K562 (cell line): Measurements from ENCODE around the gene MARS1. TPM values are rescaled to one million over a fixed set of nuclear protein-coding genes. Genes with fewer than 3 reads are reported as not detected.

Source experiments
- CCNT2 ChIP-seq: IDR thresholded peaks from 2 replicates; pipeline ENCODE4 v1.6.1; 2011; ENCODE audit warnings: borderline replicate concordance, low read depth, mild to moderate bottlenecking, moderate library complexity, mixed read lengths, low read length; ENCODE audit not compliant: insufficient read length; ENCODE audit errors: extremely low read depth
- FOXA3 ChIP-seq, 2 experiments: fragments of 450-650 bp in 1 of 2; sonication (generic) in 1 of 2; formaldehyde crosslinking; IDR thresholded peaks in 1 of 2; conservative IDR thresholded peaks in 1 of 2; 2 replicates each; pipeline versions ENCODE4 v1.4.0 to v1.8.0; 2020 to 2022; ENCODE audit warnings: mild to moderate bottlenecking in 2 of 2, missing genetic modification reagents in 1 of 2
- GTF2A2 ChIP-seq: IDR thresholded peaks from 2 replicates; pipeline ENCODE4 v1.6.1; 2016; ENCODE audit warnings: mild to moderate bottlenecking, missing genetic modification characterization, missing compliant biosample characterization
- HEY1 ChIP-seq: fragments of 250-450 bp; sonication (Bioruptor Pico); IDR thresholded peaks from 2 replicates; pipeline ENCODE4 v1.5.0; 2020; ENCODE audit warnings: mild to moderate bottlenecking, moderate library complexity, borderline replicate concordance
- LARP7 ChIP-seq: fragments of 450-650 bp; IDR thresholded peaks from 2 replicates; pipeline ENCODE4 v1.6.1; 2016
- OTX1 ChIP-seq: fragments of 450-650 bp; formaldehyde crosslinking; IDR thresholded peaks from 2 replicates; pipeline ENCODE4 v1.4.0; 2022; ENCODE audit warnings: mild to moderate bottlenecking
- PHF20 ChIP-seq: fragments of 450-650 bp; IDR thresholded peaks from 2 replicates; pipeline ENCODE4 v1.6.1; 2018; ENCODE audit not compliant: partially characterized antibody
- RAD51 ChIP-seq: fragments of 450-650 bp; IDR thresholded peaks from 2 replicates; pipeline ENCODE4 v1.7.1; 2016; ENCODE audit warnings: low read depth, mild to moderate bottlenecking, borderline replicate concordance
- RCOR1 ChIP-seq, 2 experiments: IDR thresholded peaks; 2 replicates each; pipeline ENCODE4 v1.6.1; 2012; ENCODE audit warnings: low read depth in 2 of 2, low read length in 2 of 2, borderline replicate concordance in 1 of 2, improper control_type of control experiment in 1 of 2
- ZFX ChIP-seq: sonication (generic); formaldehyde crosslinking; IDR thresholded peaks from 2 replicates; pipeline ENCODE4 v1.8.0; 2022; ENCODE audit warnings: mild to moderate bottlenecking, missing genetic modification reagents, moderate library complexity
- ZNF695 ChIP-seq: fragments of 450-650 bp; formaldehyde crosslinking; IDR thresholded peaks from 2 replicates; pipeline ENCODE4 v1.4.0; 2020; ENCODE audit warnings: mild to moderate bottlenecking, moderate library complexity
- ZSCAN32 ChIP-seq: fragments of 450-650 bp; formaldehyde crosslinking; IDR thresholded peaks from 2 replicates; pipeline ENCODE4 v1.4.0; 2020; ENCODE audit warnings: mild to moderate bottlenecking, moderate library complexity
- polyA plus RNA-seq, 8 experiments: library from polyadenylated mRNA; depleted of rRNA in 4 of 8; stranded (reverse) in 5 of 8; unstranded in 3 of 8; fragments of >200 nt; fragmentation: Nextera tagmentation in 2 of 8; fragmentation: Illumina TruSeq in 1 of 8; extraction: Ambion mirVana in 2 of 8; extraction: Trizol in 1 of 8; gene quantifications; 2 replicates each; pipeline versions ENCODE4 v1.2.1 to v1.2.3, GENCODE V29; 2011 to 2014; ENCODE audit warnings: inconsistent platforms in 1 of 8, missing spikeins in 1 of 8
- total RNA-seq, 7 experiments: library from RNA; depleted of rRNA in 6 of 7; stranded (reverse); fragments of >200 nt in 6 of 7; fragmentation: Illumina TruSeq in 2 of 7; extraction: Trizol in 2 of 7; gene quantifications; 2 replicates each; pipeline versions ENCODE4 v1.2.1 to v1.2.3, GENCODE V29; 2011 to 2021; ENCODE audit warnings: low replicate concordance in 1 of 7
- TF ChIP-seq, protein P1 (sequence below), 3 experiments: fragments of 200-800 bp in 1 of 3; fragments of 250-450 bp in 1 of 3; fragments of 450-650 bp in 1 of 3; sonication (Bioruptor Pico) in 1 of 3; sonication (Bioruptor generic) in 1 of 3; formaldehyde crosslinking in 1 of 3; IDR thresholded peaks; 2 replicates each; pipeline versions ENCODE4 v1.6.1 to v1.8.0; 2016 to 2022; ENCODE audit warnings: mild to moderate bottlenecking in 2 of 3, missing genetic modification characterization in 2 of 3, missing compliant biosample characterization in 1 of 3, moderate library complexity in 1 of 3
- TF ChIP-seq, protein P2 (sequence below): fragments of 250-450 bp; sonication (Bioruptor Pico); IDR thresholded peaks from 2 replicates; pipeline ENCODE4 v1.8.0; 2021; ENCODE audit warnings: borderline replicate concordance, mild to moderate bottlenecking, moderate library complexity; ENCODE audit not compliant: poor library complexity, severe bottlenecking

Gene MARS1
- total and polyA plus RNA-seq, 9 of the 15 experiments (the other 6 are each of a cell fraction or from before 2014, with no cell fraction given), result 117 to 382 (median 220) TPM

DNA sequence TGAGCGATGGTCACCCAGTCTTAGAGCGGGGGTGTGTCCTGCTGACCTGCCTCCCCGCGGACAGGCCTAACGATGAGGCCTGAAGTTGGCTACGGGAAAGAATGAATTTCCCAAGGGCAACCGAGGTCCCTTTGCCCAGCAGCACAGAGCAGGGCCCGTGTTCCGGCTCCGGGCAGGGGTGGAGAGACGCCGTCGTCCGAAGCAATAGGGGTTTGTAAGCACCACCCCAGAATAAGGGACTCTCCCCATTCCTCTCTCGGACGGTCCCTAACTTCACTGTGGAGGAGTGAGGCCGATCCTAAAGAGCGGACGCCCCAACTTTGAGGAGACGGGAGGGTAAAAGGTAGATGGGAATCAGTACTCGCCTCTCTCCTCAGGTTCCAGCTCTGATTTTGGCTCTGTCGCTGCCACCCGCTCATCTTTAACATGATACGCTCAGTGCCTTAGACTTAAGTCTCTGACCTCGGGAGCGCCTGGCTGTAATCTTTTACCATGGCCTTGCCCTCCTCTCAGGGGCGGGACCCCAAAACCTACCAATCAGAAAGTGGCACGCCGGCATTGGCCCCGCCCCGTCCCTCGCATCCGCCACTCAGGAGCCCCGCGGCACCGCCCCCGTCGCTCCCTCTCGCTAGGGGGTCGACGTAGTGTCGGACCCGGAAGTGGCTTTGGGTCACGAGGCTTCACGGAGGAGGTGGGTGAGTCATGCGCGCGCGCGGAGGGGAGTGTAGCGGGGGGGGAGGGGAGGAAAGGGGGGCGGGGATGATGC, 32.4 kb downstream of the MARS1 start, which contains the start of gene DDIT3 (continued):
- TF ChIP-seq, protein P1, sequence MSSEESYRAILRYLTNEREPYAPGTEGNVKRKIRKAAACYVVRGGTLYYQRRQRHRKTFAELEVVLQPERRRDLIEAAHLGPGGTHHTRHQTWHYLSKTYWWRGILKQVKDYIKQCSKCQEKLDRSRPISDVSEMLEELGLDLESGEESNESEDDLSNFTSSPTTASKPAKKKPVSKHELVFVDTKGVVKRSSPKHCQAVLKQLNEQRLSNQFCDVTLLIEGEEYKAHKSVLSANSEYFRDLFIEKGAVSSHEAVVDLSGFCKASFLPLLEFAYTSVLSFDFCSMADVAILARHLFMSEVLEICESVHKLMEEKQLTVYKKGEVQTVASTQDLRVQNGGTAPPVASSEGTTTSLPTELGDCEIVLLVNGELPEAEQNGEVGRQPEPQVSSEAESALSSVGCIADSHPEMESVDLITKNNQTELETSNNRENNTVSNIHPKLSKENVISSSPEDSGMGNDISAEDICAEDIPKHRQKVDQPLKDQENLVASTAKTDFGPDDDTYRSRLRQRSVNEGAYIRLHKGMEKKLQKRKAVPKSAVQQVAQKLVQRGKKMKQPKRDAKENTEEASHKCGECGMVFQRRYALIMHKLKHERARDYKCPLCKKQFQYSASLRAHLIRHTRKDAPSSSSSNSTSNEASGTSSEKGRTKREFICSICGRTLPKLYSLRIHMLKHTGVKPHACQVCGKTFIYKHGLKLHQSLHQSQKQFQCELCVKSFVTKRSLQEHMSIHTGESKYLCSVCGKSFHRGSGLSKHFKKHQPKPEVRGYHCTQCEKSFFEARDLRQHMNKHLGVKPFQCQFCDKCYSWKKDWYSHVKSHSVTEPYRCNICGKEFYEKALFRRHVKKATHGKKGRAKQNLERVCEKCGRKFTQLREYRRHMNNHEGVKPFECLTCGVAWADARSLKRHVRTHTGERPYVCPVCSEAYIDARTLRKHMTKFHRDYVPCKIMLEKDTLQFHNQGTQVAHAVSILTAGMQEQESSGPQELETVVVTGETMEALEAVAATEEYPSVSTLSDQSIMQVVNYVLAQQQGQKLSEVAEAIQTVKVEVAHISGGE (CRISPR knock-in tag; IDR thresholded peaks at IDR 0.05), result peak in 1 of 3 experiments; percentile 70; a peak in 2 of 6 replicates
- TF ChIP-seq ZFX (CRISPR knock-in tag) (peak; percentile 85), GTF2A2 (tag) (peak; percentile 74), RAD51 (peak; percentile 79), LARP7 (no peak), PHF20 (no peak), CCNT2 (peak; percentile 89), FOXA3 (CRISPR knock-in tag; conservative IDR thresholded peaks at IDR 0.05 in 1 of 2, IDR thresholded peaks at IDR 0.05 in 1 of 2) (peak in 1 of 2 experiments; percentile 67; a peak in 1 of 4 replicates), OTX1 (peak; percentile 10; the same call in 1 of the 2 replicates), ZNF695 (no peak), RCOR1 (IDR thresholded peaks at IDR 0.05; ENCODE audit: borderline replicate concordance in 1 of 2, low read depth in 2 of 2, low read length in 2 of 2) (peak; percentile 24 to 63; a peak in 3 of 4 replicates), ZSCAN32 (no peak), HEY1 (0 out of 2 replicates have a peak, but pooled peaks have one; percentile 84)
- TF ChIP-seq, protein P2, sequence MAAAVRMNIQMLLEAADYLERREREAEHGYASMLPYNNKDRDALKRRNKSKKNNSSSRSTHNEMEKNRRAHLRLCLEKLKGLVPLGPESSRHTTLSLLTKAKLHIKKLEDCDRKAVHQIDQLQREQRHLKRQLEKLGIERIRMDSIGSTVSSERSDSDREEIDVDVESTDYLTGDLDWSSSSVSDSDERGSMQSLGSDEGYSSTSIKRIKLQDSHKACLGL (CRISPR knock-in tag), result no peak
